Mucosa of rectum (tissue), 2 donors: ENCODE results near the gene JOSD2.

ENCODE experiments used
- H3K27ac ChIP-seq, 2 donors: one replicate each; pipeline ENCODE4 v1.7.0; 2013; ENCODE audit warnings: inconsistent platforms in 2 of 2, low read depth in 2 of 2, low read length in 2 of 2
- H3K27me3 ChIP-seq, 2 donors: one replicate each; pipeline ENCODE4 v1.7.0; 2013; ENCODE audit warnings: low read length in 2 of 2; ENCODE audit not compliant: control insufficient read depth in 2 of 2, insufficient read depth in 2 of 2
- H3K36me3 ChIP-seq, 2 donors: one replicate each; pipeline ENCODE4 v1.7.0; 2013; ENCODE audit warnings: low read length in 2 of 2; ENCODE audit not compliant: control insufficient read depth in 2 of 2, insufficient read depth in 2 of 2
- H3K4me1 ChIP-seq, 2 donors: one replicate each; pipeline ENCODE4 v1.7.0; 2013; ENCODE audit warnings: low read length in 2 of 2, mild to moderate bottlenecking in 1 of 2; ENCODE audit not compliant: control insufficient read depth in 2 of 2, insufficient read depth in 2 of 2
- H3K4me3 ChIP-seq, 2 donors: one replicate each; pipeline ENCODE4 v1.7.0; 2013; ENCODE audit warnings: low read length in 2 of 2
- H3K9ac ChIP-seq, 2 donors: one replicate each; pipeline ENCODE4 v1.7.0; 2013; ENCODE audit warnings: low read length in 2 of 2, low read depth in 1 of 2, mild to moderate bottlenecking in 1 of 2
- H3K9me3 ChIP-seq, 2 donors: one replicate each; pipeline ENCODE4 v1.7.0; 2013; ENCODE audit warnings: low read length in 2 of 2; ENCODE audit not compliant: control insufficient read depth in 2 of 2
- donor health status: healthy.
- donor health status: Normal muscosa, but diverticular disease.

The JOSD2 gene

DNA sequence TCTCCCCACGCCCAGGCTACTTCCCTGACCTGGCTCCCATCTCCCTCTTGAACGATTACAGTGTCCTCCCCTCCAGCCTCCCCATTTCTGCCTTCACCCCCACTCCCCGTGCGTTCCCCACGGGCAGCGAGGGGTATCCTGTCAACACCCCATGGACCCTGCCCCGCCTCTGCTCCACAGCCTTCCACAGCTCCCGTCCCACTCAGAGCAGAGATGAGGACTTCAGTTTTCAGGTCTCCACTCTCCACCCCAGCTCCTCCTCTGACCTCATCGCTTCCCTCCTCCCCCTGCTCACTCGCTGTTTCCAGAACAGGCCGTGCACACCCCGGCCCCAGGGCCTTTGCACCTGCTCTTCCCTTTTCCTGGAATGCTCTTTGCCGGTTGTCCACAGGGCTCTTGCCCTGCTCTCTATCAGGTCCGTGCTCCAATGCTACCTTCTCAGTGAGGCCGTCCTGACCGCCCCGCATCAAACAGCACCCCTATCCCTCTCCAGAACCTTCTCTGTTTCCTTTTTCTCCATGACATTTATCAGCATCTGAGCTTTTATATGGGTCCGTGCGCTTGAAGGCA, 42.2 kb upstream of the JOSD2 start:
- H3K36me3 ChIP-seq = no peaks in the 10 kb centered on the region
- peaks cover 20 to 29% of the 10 kb centered on the region in 2 donors for H3K27me3 ChIP-seq
- no peaks in the 10 kb centered on the region for H3K9me3 ChIP-seq
- H3K9ac ChIP-seq = no peak overlapping the region
- H3K4me1 ChIP-seq = peaks cover 0 to 3% of the 10 kb centered on the region in 2 donors
- no peak overlapping the region for H3K4me3 ChIP-seq
- no peak overlapping the region for H3K27ac ChIP-seq

GRCh38 chr19:50552540-50552939, 41.5 kb upstream of the JOSD2 start:
- Histone ChIP-seq H3K4me1 (peaks cover 0 to 3% of the 10 kb centered on the region in 2 donors), H3K27ac (no peak overlapping the region)

GRCh38 chr19:50551715-50552187, 40.8 kb upstream of the JOSD2 start:
- Histone ChIP-seq H3K4me3 (no peak overlapping the region), H3K4me1 (peaks cover 0 to 3% of the 10 kb centered on the region in 2 donors), H3K9me3 (no peaks in the 10 kb centered on the region), H3K27me3 (peaks cover 15 to 29% of the 10 kb centered on the region in 2 donors), H3K36me3 (no peaks in the 10 kb centered on the region), H3K27ac (no peak overlapping the region), H3K9ac (no peak overlapping the region)

More at GRCh38 chr19:50552540-50552939, 41.5 kb upstream of the JOSD2 start:
- Histone ChIP-seq H3K4me3 (no peak overlapping the region), H3K9ac (no peak overlapping the region), H3K27me3 (peaks cover 20 to 29% of the 10 kb centered on the region in 2 donors), H3K36me3 (no peaks in the 10 kb centered on the region), H3K9me3 (no peaks in the 10 kb centered on the region)

GRCh38 chr19:50551034-50551714, 40.2 kb upstream of the JOSD2 start:
- Histone ChIP-seq H3K27me3 (peaks cover 15 to 25% of the 10 kb centered on the region in 2 donors), H3K9ac (no peak overlapping the region), H3K27ac (no peak overlapping the region), H3K4me3 (no peak overlapping the region), H3K4me1 (no peaks in the 10 kb centered on the region), H3K36me3 (no peaks in the 10 kb centered on the region), H3K9me3 (no peaks in the 10 kb centered on the region)

GRCh38 chr19:50550594-50550966, 39.6 kb upstream of the JOSD2 start:
- no peaks in the 10 kb centered on the region for H3K4me1 ChIP-seq
- H3K9me3 ChIP-seq = no peaks in the 10 kb centered on the region
- H3K36me3 ChIP-seq = no peaks in the 10 kb centered on the region
- H3K27me3 ChIP-seq = peaks cover 12 to 24% of the 10 kb centered on the region in 2 donors
- no peak overlapping the region for H3K9ac ChIP-seq
- no peak overlapping the region for H3K4me3 ChIP-seq
- H3K27ac ChIP-seq = no peak overlapping the region

DNA sequence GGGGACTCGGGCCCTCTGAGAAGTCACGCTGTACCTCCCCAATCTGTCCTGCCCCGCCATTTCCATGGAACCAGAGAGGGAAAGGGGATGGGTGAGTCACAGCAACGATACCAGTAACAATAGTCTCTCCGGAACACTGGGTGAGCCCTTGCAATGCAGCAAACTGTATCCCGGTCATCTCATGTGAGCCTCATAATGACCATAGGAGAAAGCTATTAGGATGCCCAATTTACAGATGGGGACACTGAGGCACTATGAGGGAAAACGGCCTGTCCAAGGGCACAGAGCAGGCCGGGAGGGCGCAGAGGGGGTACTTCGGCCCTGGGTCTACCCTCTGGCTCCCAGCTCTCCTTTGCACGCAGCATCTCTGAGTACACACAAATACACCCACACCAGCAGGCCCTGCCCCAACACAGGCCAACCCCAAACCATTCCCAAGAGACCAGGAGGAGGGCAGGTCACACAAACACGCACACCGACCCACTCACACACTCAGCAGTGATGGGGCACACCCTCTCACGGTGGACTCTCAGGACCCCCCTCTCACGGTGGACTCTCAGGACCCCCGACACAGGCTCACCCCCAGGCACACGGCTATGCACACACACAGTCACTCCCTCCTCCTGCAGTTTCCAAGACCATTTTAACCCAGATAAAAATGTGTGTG, 39.1 kb upstream of the JOSD2 start:
- peaks cover 7 to 19% of the 10 kb centered on the region in 2 donors for H3K27me3 ChIP-seq
- no peak overlapping the region for H3K4me3 ChIP-seq
- H3K9ac ChIP-seq = no peak overlapping the region
- no peaks in the 10 kb centered on the region for H3K9me3 ChIP-seq
- H3K27ac ChIP-seq = no peak overlapping the region
- H3K4me1 ChIP-seq = no peaks in the 10 kb centered on the region
- no peaks in the 10 kb centered on the region for H3K36me3 ChIP-seq

DNA sequence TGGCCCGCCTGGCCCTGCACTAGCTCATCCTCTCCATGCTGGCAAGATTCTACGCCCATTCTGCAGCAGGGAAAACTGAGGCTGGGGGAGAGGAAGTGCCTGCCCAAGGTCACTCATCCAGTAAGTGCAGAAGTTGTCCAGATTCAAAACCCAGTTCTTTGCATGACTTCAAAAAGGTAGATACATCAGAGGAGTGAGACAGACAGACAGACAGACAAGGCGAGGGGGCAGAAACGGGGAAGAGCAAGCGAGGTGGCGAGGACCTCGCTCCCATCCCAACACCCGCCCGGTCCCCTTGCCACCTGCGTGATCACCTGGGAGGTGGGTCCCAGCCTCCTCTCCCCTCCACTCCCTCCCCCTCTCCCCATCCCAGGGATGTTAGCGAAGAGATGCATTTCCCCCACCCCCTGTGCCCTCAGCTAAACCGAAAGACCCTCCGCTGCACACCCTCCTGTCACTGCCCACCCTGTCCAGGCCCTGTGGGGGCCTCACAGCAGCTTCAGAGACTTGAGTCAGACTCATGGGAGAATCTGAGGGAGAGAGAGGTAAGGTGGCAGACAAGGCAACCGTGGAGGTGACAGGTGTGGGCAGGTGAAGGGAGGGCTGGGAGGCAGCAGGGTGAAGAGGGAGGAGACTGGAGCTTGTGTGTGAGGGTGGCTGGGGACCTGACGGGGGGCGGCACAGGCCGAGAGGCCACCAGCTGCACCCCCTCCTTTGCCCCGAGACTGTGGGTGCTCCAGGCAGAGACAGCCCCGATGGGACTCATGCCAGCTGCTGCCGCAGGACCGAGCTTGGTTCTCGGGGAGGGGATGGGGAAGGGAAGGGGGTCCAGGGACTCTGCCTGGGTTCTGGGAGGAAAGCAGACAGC, 38.3 kb upstream of the JOSD2 start:
- Histone ChIP-seq H3K4me1 (no peaks in the 10 kb centered on the region), H3K9me3 (no peaks in the 10 kb centered on the region), H3K36me3 (no peaks in the 10 kb centered on the region), H3K4me3 (no peak overlapping the region), H3K27ac (no peak overlapping the region), H3K9ac (no peak overlapping the region), H3K27me3 (peaks cover 2 to 14% of the 10 kb centered on the region in 2 donors)

- Histone ChIP-seq H3K4me1 (no peaks in the 10 kb centered on the region), H3K27me3 (peaks cover 2 to 13% of the 10 kb centered on the region in 2 donors), H3K27ac (no peak overlapping the region), H3K4me3 (no peak overlapping the region), H3K36me3 (no peaks in the 10 kb centered on the region), H3K9me3 (no peaks in the 10 kb centered on the region), H3K9ac (no peak overlapping the region)
Measured at GRCh38 chr19:50548191-50549058, 37.4 kb upstream of the JOSD2 start.

DNA sequence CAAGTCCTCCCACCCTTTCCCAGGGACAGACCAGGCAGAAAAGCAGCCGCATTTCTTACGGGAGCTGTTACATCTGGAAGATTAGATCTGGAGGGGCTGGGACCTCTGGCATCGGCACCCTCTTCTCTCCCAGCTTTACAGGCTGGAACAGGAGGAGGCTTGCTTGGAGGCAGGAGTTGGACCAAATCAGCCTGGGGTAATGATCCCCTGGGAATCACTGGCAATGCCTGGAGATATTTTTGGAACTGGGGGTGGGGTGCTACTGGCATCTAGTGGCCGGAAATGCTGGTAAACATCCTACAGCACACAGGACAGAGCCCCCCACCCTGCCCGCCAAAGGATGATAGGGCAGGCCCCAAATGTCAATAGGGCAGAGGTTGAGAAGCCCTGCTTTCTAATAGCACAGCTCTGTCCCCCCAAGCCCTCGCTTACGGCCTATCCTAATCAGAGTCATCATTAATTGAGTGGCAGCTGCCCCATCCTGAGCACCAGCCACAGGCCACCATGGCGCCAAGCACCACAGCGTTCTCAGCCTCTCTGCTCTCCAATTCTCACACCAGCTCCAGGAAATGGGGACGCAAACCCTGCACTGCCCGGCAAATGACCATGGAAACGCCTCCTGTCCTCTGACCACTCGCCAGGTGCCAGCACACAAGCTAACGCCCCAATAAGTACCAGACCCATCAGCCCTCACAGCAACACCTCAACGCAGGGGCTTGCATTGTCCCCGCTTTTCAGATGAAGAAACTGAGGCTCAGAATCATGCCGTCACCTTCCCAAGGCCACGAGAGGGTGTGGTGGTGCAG, 36.6 kb upstream of the JOSD2 start:
- Histone ChIP-seq H3K9ac (no peak overlapping the region), H3K27ac (no peak overlapping the region), H3K4me1 (no peaks in the 10 kb centered on the region), H3K27me3 (peaks cover 2 to 11% of the 10 kb centered on the region in 2 donors), H3K4me3 (no peak overlapping the region), H3K36me3 (no peaks in the 10 kb centered on the region), H3K9me3 (no peaks in the 10 kb centered on the region)
